ENCODE data around the gene TBXAS1.

Gene TBXAS1

DNA sequence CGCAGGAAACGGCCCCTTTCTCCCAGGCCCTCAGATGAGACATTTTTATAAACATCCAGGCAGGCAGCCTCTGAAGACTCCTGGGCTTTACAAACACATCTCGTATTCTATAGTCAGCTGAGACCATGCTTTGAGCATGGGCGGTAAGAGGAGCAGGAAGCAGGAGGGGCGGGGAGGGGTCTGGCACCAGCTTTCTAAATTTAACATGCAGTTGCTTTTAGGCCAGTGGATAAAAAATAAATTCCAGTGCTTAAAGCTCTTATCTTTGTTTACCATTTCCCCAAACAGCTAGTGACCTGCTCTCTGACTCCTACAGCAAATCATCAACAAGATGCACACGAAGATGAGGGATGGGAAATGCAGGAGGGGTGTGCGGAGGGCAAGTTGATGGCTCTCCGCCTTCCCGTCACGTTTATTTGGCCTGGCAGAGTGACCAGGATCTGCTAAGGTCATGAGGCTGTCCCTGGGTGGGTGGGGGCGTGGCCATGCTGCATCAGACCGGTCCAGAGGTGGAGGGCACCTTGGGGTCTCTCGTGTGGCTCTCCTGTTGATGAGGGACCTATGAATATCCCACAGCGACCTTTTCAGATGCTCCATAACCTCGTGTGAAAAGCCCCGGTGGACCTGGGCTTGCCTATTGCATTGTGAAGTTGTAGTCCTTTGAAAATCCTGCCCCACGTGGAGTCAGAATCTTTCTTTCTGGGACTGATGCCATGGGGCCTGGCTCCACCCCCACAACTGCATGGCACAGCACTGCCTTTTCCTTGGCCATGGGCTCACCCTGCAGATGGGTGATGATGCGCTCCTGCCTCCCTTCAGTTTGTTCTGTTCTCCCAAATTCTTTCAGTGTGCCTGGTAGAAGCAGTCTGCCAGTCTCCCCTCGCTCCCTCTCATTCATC is 166.2 kb downstream of the TBXAS1 start:
- Histone ChIP-seq H3K4me2 (ENCODE audit: low read length) (no peak overlapping the region), H3K36me3 (ENCODE audit: control insufficient read depth, low read length) (no peaks in the 10 kb centered on the region)

DNA sequence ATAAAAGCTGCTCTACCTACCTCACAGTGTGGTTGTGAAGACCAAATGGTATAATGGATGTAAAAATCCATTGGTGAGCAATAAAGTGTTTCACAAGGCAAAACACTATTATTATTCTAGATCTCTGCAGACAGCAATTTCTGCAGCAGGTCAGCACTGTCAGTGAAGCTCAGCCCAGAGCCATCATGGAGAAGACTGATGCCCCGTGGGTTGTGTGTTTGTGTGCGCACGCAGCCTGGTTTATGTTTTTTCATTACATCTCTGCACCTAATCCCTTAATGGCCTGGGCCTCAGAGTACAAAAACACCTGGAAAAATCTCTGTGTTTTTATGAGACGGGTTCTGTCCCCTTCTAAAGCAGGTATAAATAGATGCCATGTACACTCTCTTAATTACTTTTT is 169.5 kb downstream of the TBXAS1 start:
- TF ChIP-seq EZH2phosphoT487 (IDR thresholded peaks at IDR 0.05; ENCODE audit: borderline replicate concordance, low read length), result no peak
- TF ChIP-seq, protein P1, sequence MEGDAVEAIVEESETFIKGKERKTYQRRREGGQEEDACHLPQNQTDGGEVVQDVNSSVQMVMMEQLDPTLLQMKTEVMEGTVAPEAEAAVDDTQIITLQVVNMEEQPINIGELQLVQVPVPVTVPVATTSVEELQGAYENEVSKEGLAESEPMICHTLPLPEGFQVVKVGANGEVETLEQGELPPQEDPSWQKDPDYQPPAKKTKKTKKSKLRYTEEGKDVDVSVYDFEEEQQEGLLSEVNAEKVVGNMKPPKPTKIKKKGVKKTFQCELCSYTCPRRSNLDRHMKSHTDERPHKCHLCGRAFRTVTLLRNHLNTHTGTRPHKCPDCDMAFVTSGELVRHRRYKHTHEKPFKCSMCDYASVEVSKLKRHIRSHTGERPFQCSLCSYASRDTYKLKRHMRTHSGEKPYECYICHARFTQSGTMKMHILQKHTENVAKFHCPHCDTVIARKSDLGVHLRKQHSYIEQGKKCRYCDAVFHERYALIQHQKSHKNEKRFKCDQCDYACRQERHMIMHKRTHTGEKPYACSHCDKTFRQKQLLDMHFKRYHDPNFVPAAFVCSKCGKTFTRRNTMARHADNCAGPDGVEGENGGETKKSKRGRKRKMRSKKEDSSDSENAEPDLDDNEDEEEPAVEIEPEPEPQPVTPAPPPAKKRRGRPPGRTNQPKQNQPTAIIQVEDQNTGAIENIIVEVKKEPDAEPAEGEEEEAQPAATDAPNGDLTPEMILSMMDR (IDR thresholded peaks at IDR 0.05; ENCODE audit: low read depth, low read length, poor library complexity, severe bottlenecking), result no peak
- H3K27ac ChIP-seq (ENCODE audit: low read depth, low read length), result no peak overlapping the region

More for the DNA sequence above, 166.2 kb downstream of the TBXAS1 start:
- no peaks in the 10 kb centered on the region for H3F3A ChIP-seq (ENCODE audit: control insufficient read depth, insufficient read depth)
- H3K9me3 ChIP-seq (ENCODE audit: control insufficient read depth, insufficient read depth, low read length), result no peaks in the 10 kb centered on the region
- no peak overlapping the region for H3K4me3 ChIP-seq (ENCODE audit: low read length)
- no peaks in the 10 kb centered on the region for H3K79me2 ChIP-seq (ENCODE audit: control insufficient read depth, low read length)
- H3K27ac ChIP-seq (ENCODE audit: low read depth, low read length), result no peak overlapping the region
- no peak for TF ChIP-seq EZH2phosphoT487 (IDR thresholded peaks at IDR 0.05; ENCODE audit: borderline replicate concordance, low read length)
- TF ChIP-seq, protein P1 (IDR thresholded peaks at IDR 0.05; ENCODE audit: low read depth, low read length, poor library complexity, severe bottlenecking), result no peak
- peaks cover 2% of the 10 kb centered on the region; the same call in 1 of the 2 replicates for H3K4me1 ChIP-seq (ENCODE audit: control insufficient read depth, low read length)
- H3K27me3 ChIP-seq (ENCODE audit: control insufficient read depth, low read length), result peaks cover 16% of the 10 kb centered on the region
- H3K9me2 ChIP-seq (replicated peaks; ENCODE audit: control insufficient read depth, low read length), result no peaks in the 10 kb centered on the region
- H4K20me1 ChIP-seq (ENCODE audit: control insufficient read depth, insufficient read depth, low read depth, low read length), result no peaks in the 10 kb centered on the region

DNA sequence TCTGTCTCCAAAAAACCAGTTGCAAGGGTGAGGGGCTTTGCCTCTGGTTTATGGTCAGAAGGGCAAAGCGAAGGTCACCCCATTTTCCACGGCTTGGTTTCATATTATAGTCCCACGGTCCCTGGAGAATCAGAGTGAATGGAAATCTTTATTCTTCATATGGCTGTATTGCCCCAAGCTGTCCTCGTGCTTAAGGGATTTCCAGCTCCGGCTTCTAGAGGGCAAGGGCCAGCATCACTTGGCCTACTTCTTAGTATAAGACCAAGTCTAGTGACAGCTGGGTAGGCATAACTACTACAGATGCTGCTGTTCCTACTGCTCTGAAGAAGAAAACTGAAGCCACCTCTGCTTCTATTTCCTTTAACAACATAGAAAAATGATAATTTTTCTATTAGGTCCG is 170.5 kb downstream of the TBXAS1 start:
- no peak overlapping the region for H3K4me2 ChIP-seq (ENCODE audit: low read length)
- H3K79me2 ChIP-seq (ENCODE audit: control insufficient read depth, low read length), result no peaks in the 10 kb centered on the region
- no peaks in the 10 kb centered on the region for H3K9me3 ChIP-seq (ENCODE audit: control insufficient read depth, insufficient read depth, low read length)
- H3K9me2 ChIP-seq (replicated peaks; ENCODE audit: control insufficient read depth, low read length), result no peaks in the 10 kb centered on the region
- H4K20me1 ChIP-seq (ENCODE audit: control insufficient read depth, insufficient read depth, low read depth, low read length), result no peaks in the 10 kb centered on the region
- H3K36me3 ChIP-seq (ENCODE audit: control insufficient read depth, low read length), result no peaks in the 10 kb centered on the region
- H3K27ac ChIP-seq (ENCODE audit: low read depth, low read length), result no peak overlapping the region
- peaks cover 16% of the 10 kb centered on the region for H3K27me3 ChIP-seq (ENCODE audit: control insufficient read depth, low read length)
- no peaks in the 10 kb centered on the region for H3K4me1 ChIP-seq (ENCODE audit: control insufficient read depth, low read length)
- no peak for TF ChIP-seq EZH2phosphoT487 (IDR thresholded peaks at IDR 0.05; ENCODE audit: borderline replicate concordance, low read length)
- TF ChIP-seq, protein P1 (IDR thresholded peaks at IDR 0.05; ENCODE audit: low read depth, low read length, poor library complexity, severe bottlenecking), result no peak
- 0 out of 2 replicates have a peak, but pooled peaks cover 3% of the 10 kb centered on the region for H3F3A ChIP-seq (ENCODE audit: control insufficient read depth, insufficient read depth)
- no peak overlapping the region for H3K4me3 ChIP-seq (ENCODE audit: low read length)

More for the DNA sequence above, 169.5 kb downstream of the TBXAS1 start:
- H3F3A ChIP-seq (ENCODE audit: control insufficient read depth, insufficient read depth), result 0 out of 2 replicates have a peak, but pooled peaks cover under 1% of the 10 kb centered on the region
- no peaks in the 10 kb centered on the region for H3K9me3 ChIP-seq (ENCODE audit: control insufficient read depth, insufficient read depth, low read length)
- H3K4me1 ChIP-seq (ENCODE audit: control insufficient read depth, low read length), result no peaks in the 10 kb centered on the region
- H3K36me3 ChIP-seq (ENCODE audit: control insufficient read depth, low read length), result no peaks in the 10 kb centered on the region
- H3K4me2 ChIP-seq (ENCODE audit: low read length), result no peak overlapping the region
- no peaks in the 10 kb centered on the region for H4K20me1 ChIP-seq (ENCODE audit: control insufficient read depth, insufficient read depth, low read depth, low read length)
- H3K79me2 ChIP-seq (ENCODE audit: control insufficient read depth, low read length), result no peaks in the 10 kb centered on the region
- H3K9me2 ChIP-seq (replicated peaks; ENCODE audit: control insufficient read depth, low read length), result no peaks in the 10 kb centered on the region
- peaks cover 16% of the 10 kb centered on the region for H3K27me3 ChIP-seq (ENCODE audit: control insufficient read depth, low read length)
- no peak overlapping the region for H3K4me3 ChIP-seq (ENCODE audit: low read length)

Data from DOHH2 (cell line).